HepG2 (cell line): ENCODE results near the gene TMEM135. TPM values are rescaled to one million over a fixed set of nuclear protein-coding genes. Genes with fewer than 3 reads are reported as not detected.
A peak's percentile ranks its signal among the peaks of the same experiment; 100 is the strongest.

Experiments used
- ARNT ChIP-seq: fragments of 450-650 bp; IDR thresholded peaks from 2 replicates; pipeline ENCODE4 v1.6.1; 2017
- CHD4 ChIP-seq: fragments of 200-600 bp; sonication (generic); IDR thresholded peaks from 2 replicates; pipeline ENCODE4 v1.7.0; 2017; ENCODE audit warnings: mild to moderate bottlenecking, low read length, borderline replicate concordance
- GATAD2A ChIP-seq: IDR thresholded peaks from 2 replicates; pipeline ENCODE4 v1.6.1; 2016
- HOXA9 ChIP-seq: sonication (generic); formaldehyde crosslinking; IDR thresholded peaks from 2 replicates; pipeline ENCODE4 v1.8.1; 2022; ENCODE audit warnings: missing genetic modification reagents, mild to moderate bottlenecking, moderate library complexity, borderline replicate concordance
- IRF2 ChIP-seq: IDR thresholded peaks from 2 replicates; pipeline ENCODE4 v1.6.1; 2018; ENCODE audit warnings: missing genetic modification reagents, missing compliant biosample characterization
- NFE2L1 ChIP-seq: sonication (generic); formaldehyde crosslinking; IDR thresholded peaks from 2 replicates; pipeline ENCODE4 v1.4.0; 2020; ENCODE audit warnings: missing genetic modification reagents, mild to moderate bottlenecking, borderline replicate concordance
- NR2F1 ChIP-seq, 2 experiments: fragments of 450-650 bp in 1 of 2; formaldehyde crosslinking in 1 of 2; IDR thresholded peaks; 2 replicates each; pipeline versions ENCODE4 v1.5.0 to v1.6.1; 2016 to 2020; ENCODE audit warnings: mild to moderate bottlenecking in 1 of 2, missing compliant biosample characterization in 1 of 2, missing genetic modification reagents in 1 of 2, moderate library complexity in 1 of 2
- SATB2 ChIP-seq: sonication (generic); formaldehyde crosslinking; IDR thresholded peaks from 2 replicates; pipeline ENCODE4 v1.5.0; 2020; ENCODE audit warnings: missing genetic modification reagents
- SOX13 ChIP-seq, 3 experiments: fragments of 450-650 bp in 1 of 3; sonication (generic) in 1 of 3; formaldehyde crosslinking in 1 of 3; IDR thresholded peaks in 2 of 3; conservative IDR thresholded peaks in 1 of 3; 2 replicates each; pipeline versions ENCODE4 v1.5.0 to v1.6.1; 2016 to 2020; ENCODE audit warnings: antibody characterized with exemption in 1 of 3, mild to moderate bottlenecking in 1 of 3, missing compliant biosample characterization in 1 of 3, missing genetic modification reagents in 1 of 3, moderate library complexity in 1 of 3
- SRSF9 ChIP-seq: fragments of 200-400 bp; formaldehyde crosslinking; IDR thresholded peaks from 2 replicates; pipeline ENCODE4 v1.6.1; 2018; ENCODE audit warnings: borderline replicate concordance, mild to moderate bottlenecking, low read depth, low read length; ENCODE audit not compliant: insufficient read depth, poor library complexity, severe bottlenecking
- TRIM24 ChIP-seq: sonication (generic); formaldehyde crosslinking; IDR thresholded peaks from 2 replicates; pipeline ENCODE4 v1.8.0; 2022; ENCODE audit warnings: mild to moderate bottlenecking, missing genetic modification reagents
- ZMYM2 ChIP-seq: sonication (generic); formaldehyde crosslinking; IDR thresholded peaks from 2 replicates; pipeline ENCODE4 v1.8.0; 2022; ENCODE audit warnings: mild to moderate bottlenecking, missing genetic modification reagents
- ZNF333 ChIP-seq: sonication (generic); formaldehyde crosslinking; IDR thresholded peaks from 2 replicates; pipeline ENCODE4 v1.4.0; 2020; ENCODE audit warnings: mild to moderate bottlenecking, missing genetic modification reagents, borderline replicate concordance
- ZNF343 ChIP-seq: sonication (generic); formaldehyde crosslinking; IDR thresholded peaks from 2 replicates; pipeline ENCODE4 v1.4.0; 2020; ENCODE audit warnings: mild to moderate bottlenecking, missing genetic modification reagents
- ZNF543 ChIP-seq: sonication (generic); formaldehyde crosslinking; IDR thresholded peaks from 2 replicates; pipeline ENCODE4 v1.4.0; 2020; ENCODE audit warnings: mild to moderate bottlenecking, missing genetic modification reagents
- polyA plus RNA-seq, 8 experiments: library from polyadenylated mRNA; depleted of rRNA in 3 of 8; stranded (reverse) in 7 of 8; unstranded in 1 of 8; fragments of >200 nt; fragmentation: Illumina TruSeq in 4 of 8; extraction: Trizol in 4 of 8; gene quantifications; 2 replicates each; pipeline versions ENCODE4 v1.2.1 to v1.2.3, GENCODE V29; 2011 to 2016; ENCODE audit warnings: low read depth in 4 of 8, missing spikeins in 1 of 8, mixed read lengths in 1 of 8; ENCODE audit not compliant: insufficient read depth in 1 of 8
- total RNA-seq, 5 experiments: library from RNA; depleted of rRNA; stranded (reverse); fragments of >200 nt; fragmentation: Illumina TruSeq; extraction: Trizol; gene quantifications; 2 replicates each; pipeline ENCODE4 v1.2.3, GENCODE V29; 2016; ENCODE audit warnings: low read depth in 1 of 5
- TF ChIP-seq, protein P1 (sequence below): sonication (generic); formaldehyde crosslinking; IDR thresholded peaks from 2 replicates; pipeline ENCODE4 v1.8.1; 2023; ENCODE audit warnings: mild to moderate bottlenecking, missing genetic modification reagents
- TF ChIP-seq, protein P2 (sequence below): sonication (generic); formaldehyde crosslinking; IDR thresholded peaks from 2 replicates; pipeline ENCODE4 v1.5.0; 2020; ENCODE audit warnings: mild to moderate bottlenecking, missing genetic modification reagents
- TF ChIP-seq, protein P3 (sequence below): sonication (generic); formaldehyde crosslinking; IDR thresholded peaks from 2 replicates; pipeline ENCODE4 v1.8.0; 2022; ENCODE audit warnings: missing genetic modification reagents, mild to moderate bottlenecking, moderate library complexity, borderline replicate concordance
- TF ChIP-seq, protein P4 (sequence below), 2 experiments: sonication (generic) in 1 of 2; formaldehyde crosslinking in 1 of 2; IDR thresholded peaks; 2 replicates each; pipeline versions ENCODE4 v1.4.0 to v1.6.1; 2018 to 2020; ENCODE audit warnings: missing genetic modification reagents in 2 of 2, borderline replicate concordance in 1 of 2, low read depth in 1 of 2, mild to moderate bottlenecking in 1 of 2, missing biosample characterization in 1 of 2

TMEM135 gene
- total and polyA plus RNA-seq, 2 of the 13 experiments (the other 11 are each of a cell fraction or from before 2014, with no cell fraction given), result 36.6 to 88.9 TPM

DNA sequence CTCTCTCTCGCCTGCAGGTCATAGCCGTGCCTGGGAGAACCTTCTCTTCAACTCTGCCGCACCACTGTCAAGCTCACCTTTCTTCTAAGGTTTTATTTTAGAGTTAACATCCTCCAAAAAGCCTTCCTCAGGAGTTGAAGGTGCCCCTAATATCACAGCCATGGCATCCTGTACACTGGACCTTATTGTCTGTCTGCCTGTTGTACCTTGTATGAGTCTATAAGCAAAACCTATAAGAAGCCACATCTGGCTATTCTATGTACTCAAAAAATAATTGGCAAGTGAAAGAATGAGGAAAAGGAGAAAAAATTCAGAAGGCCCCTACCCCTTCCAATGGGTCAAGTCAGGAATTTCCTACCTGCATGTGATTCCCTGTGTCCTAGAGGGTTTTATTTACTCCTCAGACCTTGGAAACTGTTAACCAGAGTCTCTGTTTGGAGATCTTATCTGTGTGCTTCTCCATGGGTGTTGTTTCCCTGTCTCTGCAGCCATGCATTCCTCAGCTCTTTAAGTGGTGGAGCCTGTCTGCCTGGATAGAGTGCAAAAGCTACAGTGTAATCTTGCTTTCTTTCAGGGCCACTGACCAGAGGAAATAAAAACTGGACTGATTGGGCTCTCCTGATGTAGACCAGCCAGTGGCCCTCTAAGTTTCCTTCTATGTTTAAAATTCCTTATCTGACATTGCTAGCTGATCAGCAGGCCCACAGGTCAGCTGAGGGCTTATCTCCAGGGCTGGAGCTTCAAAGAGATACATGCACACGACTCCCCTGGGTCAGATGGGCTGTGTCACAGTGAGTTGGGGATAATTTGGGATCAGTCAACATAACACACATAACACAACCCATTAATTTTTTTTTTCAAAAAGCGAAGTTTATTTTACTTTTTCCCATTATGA lies 37.6 kb upstream of the TMEM135 start (continued):
- TF ChIP-seq, protein P1, sequence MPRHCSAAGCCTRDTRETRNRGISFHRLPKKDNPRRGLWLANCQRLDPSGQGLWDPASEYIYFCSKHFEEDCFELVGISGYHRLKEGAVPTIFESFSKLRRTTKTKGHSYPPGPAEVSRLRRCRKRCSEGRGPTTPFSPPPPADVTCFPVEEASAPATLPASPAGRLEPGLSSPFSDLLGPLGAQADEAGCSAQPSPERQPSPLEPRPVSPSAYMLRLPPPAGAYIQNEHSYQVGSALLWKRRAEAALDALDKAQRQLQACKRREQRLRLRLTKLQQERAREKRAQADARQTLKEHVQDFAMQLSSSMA (CRISPR knock-in tag), result no peak
- TF ChIP-seq SATB2 (no peak), ZNF333 (CRISPR knock-in tag) (no peak), SRSF9 (no peak), GATAD2A (CRISPR knock-in tag) (peak; percentile 78), IRF2 (CRISPR knock-in tag) (peak; percentile 90), NFE2L1 (CRISPR knock-in tag) (no peak), TRIM24 (no peak), ZNF343 (CRISPR knock-in tag) (peak; percentile 60; the same call in 1 of the 2 replicates), ZMYM2 (CRISPR knock-in tag) (no peak), ARNT (no peak), SOX13 (IDR thresholded peaks at IDR 0.05) (0 out of 2 replicates have a peak, but pooled peaks have one; percentile 13), SOX13 (CRISPR knock-in tag; conservative IDR thresholded peaks at IDR 0.05 in 1 of 2, IDR thresholded peaks at IDR 0.05 in 1 of 2) (peak in 1 of 2 experiments; percentile 83; a peak in 2 of 4 replicates), ZNF543 (peak; percentile 43; the same call in 1 of the 2 replicates), NR2F1 (CRISPR knock-in tag; IDR thresholded peaks at IDR 0.05) (peak; percentile 32 to 36; a peak in 1 of 4 replicates), HOXA9 (CRISPR knock-in tag) (no peak), CHD4 (no peak)
- TF ChIP-seq, protein P2, sequence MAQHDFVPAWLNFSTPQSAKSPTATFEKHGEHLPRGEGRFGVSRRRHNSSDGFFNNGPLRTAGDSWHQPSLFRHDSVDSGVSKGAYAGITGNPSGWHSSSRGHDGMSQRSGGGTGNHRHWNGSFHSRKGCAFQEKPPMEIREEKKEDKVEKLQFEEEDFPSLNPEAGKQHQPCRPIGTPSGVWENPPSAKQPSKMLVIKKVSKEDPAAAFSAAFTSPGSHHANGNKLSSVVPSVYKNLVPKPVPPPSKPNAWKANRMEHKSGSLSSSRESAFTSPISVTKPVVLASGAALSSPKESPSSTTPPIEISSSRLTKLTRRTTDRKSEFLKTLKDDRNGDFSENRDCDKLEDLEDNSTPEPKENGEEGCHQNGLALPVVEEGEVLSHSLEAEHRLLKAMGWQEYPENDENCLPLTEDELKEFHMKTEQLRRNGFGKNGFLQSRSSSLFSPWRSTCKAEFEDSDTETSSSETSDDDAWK (CRISPR knock-in tag), result no peak
- TF ChIP-seq, protein P3, sequence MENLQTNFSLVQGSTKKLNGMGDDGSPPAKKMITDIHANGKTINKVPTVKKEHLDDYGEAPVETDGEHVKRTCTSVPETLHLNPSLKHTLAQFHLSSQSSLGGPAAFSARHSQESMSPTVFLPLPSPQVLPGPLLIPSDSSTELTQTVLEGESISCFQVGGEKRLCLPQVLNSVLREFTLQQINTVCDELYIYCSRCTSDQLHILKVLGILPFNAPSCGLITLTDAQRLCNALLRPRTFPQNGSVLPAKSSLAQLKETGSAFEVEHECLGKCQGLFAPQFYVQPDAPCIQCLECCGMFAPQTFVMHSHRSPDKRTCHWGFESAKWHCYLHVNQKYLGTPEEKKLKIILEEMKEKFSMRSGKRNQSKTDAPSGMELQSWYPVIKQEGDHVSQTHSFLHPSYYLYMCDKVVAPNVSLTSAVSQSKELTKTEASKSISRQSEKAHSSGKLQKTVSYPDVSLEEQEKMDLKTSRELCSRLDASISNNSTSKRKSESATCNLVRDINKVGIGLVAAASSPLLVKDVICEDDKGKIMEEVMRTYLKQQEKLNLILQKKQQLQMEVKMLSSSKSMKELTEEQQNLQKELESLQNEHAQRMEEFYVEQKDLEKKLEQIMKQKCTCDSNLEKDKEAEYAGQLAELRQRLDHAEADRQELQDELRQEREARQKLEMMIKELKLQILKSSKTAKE (CRISPR knock-in tag), result peak; percentile 72
- TF ChIP-seq, protein P4, sequence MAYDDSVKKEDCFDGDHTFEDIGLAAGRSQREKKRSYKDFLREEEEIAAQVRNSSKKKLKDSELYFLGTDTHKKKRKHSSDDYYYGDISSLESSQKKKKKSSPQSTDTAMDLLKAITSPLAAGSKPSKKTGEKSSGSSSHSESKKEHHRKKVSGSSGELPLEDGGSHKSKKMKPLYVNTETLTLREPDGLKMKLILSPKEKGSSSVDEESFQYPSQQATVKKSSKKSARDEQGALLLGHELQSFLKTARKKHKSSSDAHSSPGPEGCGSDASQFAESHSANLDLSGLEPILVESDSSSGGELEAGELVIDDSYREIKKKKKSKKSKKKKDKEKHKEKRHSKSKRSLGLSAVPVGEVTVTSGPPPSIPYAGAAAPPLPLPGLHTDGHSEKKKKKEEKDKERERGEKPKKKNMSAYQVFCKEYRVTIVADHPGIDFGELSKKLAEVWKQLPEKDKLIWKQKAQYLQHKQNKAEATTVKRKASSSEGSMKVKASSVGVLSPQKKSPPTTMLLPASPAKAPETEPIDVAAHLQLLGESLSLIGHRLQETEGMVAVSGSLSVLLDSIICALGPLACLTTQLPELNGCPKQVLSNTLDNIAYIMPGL (CRISPR knock-in tag; IDR thresholded peaks at IDR 0.05; ENCODE audit: borderline replicate concordance in 1 of 2, low read depth in 1 of 2), result peak in 1 of 2 experiments; percentile 56; a peak in 1 of 4 replicates
